Endothelial cell of umbilical vein (primary cell): ENCODE measurements around the gene RPS5.

ENCODE experiments used
- CTCF ChIP-seq, 2 donors: IDR thresholded peaks; 1 replicate in 1 of 2; 2 replicates in 1 of 2; pipeline ENCODE4 v1.5.1; 2011; ENCODE audit warnings: low read length in 2 of 2, mild to moderate bottlenecking in 2 of 2, moderate library complexity in 2 of 2, control low read depth in 1 of 2, inconsistent platforms in 1 of 2, low read depth in 1 of 2; ENCODE audit not compliant: insufficient read depth in 1 of 2; ENCODE audit errors: extremely low read depth in 1 of 2
- EZH2 ChIP-seq: IDR thresholded peaks from 2 replicates; pipeline ENCODE4 v1.6.1; 2012; ENCODE audit warnings: borderline replicate concordance, low read depth, mild to moderate bottlenecking, moderate library complexity, low read length, inconsistent platforms; ENCODE audit not compliant: severe bottlenecking
- POLR2A ChIP-seq: IDR thresholded peaks from 2 replicates; pipeline ENCODE4 v1.6.1; 2012; ENCODE audit warnings: low read depth, mild to moderate bottlenecking, control low read depth, low read length
- POLR2AphosphoS5 ChIP-seq: IDR thresholded peaks from 2 replicates; pipeline ENCODE4 v1.6.1; 2012; ENCODE audit warnings: low read depth, mild to moderate bottlenecking, control low read depth, low read length, moderate library complexity; ENCODE audit not compliant: insufficient read depth

GRCh38 chr19:58354478-58355030 lies 32.5 kb upstream of the RPS5 start:
- TF ChIP-seq CTCF (IDR thresholded peaks at IDR 0.05; ENCODE audit: extremely low read depth in 1 of 2, insufficient read depth in 1 of 2, low read depth in 1 of 2, low read length in 2 of 2) (no peak), EZH2 (no peak), POLR2AphosphoS5 (no peak), POLR2A (no peak)
